ENCODE data around the gene ZFHX3.

DNA sequence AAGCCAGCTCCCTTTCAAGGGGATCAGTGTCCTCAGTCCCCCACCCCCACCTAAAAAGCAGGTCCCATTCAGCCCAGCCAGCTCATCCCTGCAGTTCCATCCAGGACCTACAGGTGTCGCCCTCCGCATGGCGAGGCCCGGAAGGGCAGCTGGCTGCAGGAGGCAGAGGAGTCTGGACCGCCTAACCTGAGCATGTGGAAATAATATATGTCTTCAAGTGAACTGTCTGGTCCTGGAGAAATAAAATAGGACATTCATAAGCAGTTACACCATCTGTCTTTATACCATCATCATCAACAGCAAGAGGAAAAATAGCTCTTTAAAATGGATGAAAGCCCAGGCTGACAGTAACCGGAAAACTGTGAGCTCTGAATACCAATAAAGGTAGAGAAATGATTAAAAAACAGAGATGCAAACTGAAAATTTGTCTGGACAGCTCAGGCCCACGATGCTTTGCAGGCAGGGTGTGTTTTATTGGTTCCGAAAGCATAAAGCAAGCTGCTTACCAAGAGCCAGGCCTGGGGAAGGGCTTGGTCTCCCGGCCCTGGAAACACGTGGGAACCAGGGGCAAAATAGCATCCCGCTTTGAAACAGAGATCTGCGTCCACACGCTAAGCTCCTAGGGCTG is 215.2 kb downstream of the ZFHX3 start:
- no peak for TF ChIP-seq CTBP1 (IDR thresholded peaks at IDR 0.05; ENCODE audit: borderline replicate concordance)
- no peak for TF ChIP-seq SP1 (IDR thresholded peaks at IDR 0.05)
- TF ChIP-seq TARDBP (IDR thresholded peaks at IDR 0.05): no peak
- no peak for TF ChIP-seq LEF1 (IDR thresholded peaks at IDR 0.05; ENCODE audit: borderline replicate concordance)
- TF ChIP-seq BHLHE40 (IDR thresholded peaks at IDR 0.05; ENCODE audit: borderline replicate concordance): no peak
- TF ChIP-seq HDGF (IDR thresholded peaks at IDR 0.05; ENCODE audit: borderline replicate concordance): no peak
- TF ChIP-seq SUZ12 (IDR thresholded peaks at IDR 0.05): no peak
- no peak for TF ChIP-seq FOXM1 (IDR thresholded peaks at IDR 0.05; ENCODE audit: borderline replicate concordance)
- no peak for TF ChIP-seq ARNT (IDR thresholded peaks at IDR 0.05)
- no peak for TF ChIP-seq FOXK2 (IDR thresholded peaks at IDR 0.05)
- TF ChIP-seq ELF4 (IDR thresholded peaks at IDR 0.05): no peak
- TF ChIP-seq ZNF384 (IDR thresholded peaks at IDR 0.05): no peak
- TF ChIP-seq, protein P1, sequence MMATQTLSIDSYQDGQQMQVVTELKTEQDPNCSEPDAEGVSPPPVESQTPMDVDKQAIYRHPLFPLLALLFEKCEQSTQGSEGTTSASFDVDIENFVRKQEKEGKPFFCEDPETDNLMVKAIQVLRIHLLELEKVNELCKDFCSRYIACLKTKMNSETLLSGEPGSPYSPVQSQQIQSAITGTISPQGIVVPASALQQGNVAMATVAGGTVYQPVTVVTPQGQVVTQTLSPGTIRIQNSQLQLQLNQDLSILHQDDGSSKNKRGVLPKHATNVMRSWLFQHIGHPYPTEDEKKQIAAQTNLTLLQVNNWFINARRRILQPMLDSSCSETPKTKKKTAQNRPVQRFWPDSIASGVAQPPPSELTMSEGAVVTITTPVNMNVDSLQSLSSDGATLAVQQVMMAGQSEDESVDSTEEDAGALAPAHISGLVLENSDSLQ (IDR thresholded peaks at IDR 0.05): no peak
- TF ChIP-seq FOXA1 (IDR thresholded peaks at IDR 0.05): no peak
